NCI-H2196 treated with DMSO at 0.1 percent for 48 hours (cell line): Measurements from ENCODE around the gene DNAJC9.

ENCODE experiments used
- DNase-seq: peaks from one replicate; lab custom pipeline; 2025; ENCODE audit not compliant: unreplicated experiment; lab: John Stamatoyannopoulos, UW

Gene DNAJC9

DNA sequence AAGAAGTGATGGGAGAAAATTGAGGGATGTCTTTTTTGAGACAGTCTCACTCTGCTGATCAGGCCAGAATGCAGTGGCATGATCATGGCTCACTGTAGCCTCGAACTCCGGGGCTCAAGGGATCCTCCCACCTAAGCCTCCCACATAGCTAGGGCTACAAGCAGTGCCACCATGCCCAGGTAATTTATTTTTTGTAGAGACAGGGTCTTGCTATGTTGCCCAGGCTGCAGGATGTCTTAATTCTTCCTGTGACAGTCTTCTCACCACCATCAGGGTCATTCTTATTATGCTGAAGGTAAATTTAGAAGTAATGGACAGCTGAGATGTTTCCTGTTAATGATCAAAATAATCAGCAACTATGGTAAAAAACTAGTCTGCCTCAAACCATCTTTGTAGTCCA, 7.1 kb downstream of the DNAJC9 start:
- DNase-seq, result no peak

- DNase-seq, result no peak
These were observed 8.0 kb downstream of the DNAJC9 start for GRCh38 chr10:73238990-73239566.

GRCh38 chr10:73234695-73235094, 12.4 kb downstream of the DNAJC9 start:
- DNase-seq, result no peak

DNA sequence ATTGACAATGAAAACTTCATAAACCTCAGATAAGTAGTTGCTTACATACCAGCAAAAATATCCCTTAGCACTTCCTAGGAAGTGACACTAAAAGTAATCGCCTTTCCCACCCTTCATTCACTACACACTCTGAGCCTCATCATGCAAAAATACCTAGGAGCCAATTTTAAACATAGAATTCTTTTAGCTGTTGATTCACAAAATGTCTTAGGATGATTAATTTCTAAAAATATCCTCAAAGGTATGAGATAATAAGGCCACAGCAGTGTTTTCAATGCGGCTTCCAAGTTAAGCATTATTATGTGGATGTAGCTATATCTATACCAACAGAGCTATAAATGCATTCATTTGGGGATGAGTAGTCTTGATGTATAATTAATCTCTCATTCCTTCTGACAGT, 13.2 kb downstream of the DNAJC9 start:
- DNase-seq, result no peak

- no peak for DNase-seq
These were observed 14.2 kb downstream of the DNAJC9 start for GRCh38 chr10:73232887-73233286.

DNA sequence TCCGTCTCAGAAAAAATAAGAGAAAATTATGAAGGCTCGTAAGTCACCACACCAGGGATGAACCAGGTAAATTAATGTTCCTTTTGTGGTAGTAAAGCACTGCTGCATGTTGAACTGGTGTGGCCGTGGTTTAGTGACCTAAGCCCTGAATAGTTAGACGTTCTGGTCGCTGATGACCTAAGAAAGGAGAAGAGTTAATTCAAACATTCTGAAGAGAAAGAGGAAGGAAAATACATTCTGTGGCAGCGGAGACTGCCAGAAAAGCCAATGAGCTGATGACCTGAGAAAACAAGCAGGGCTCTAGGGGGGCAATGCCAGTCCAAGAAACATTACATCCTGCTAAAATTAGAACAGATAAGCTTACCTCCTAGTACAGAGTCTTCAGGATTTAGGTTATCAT, 17.5 kb downstream of the DNAJC9 start:
- no peak for DNase-seq

- no peak for DNase-seq
These were observed 18.8 kb downstream of the DNAJC9 start for GRCh38 chr10:73228247-73228646.

GRCh38 chr10:73226663-73227062, 20.4 kb downstream of the DNAJC9 start:
- no peak for DNase-seq

DNA sequence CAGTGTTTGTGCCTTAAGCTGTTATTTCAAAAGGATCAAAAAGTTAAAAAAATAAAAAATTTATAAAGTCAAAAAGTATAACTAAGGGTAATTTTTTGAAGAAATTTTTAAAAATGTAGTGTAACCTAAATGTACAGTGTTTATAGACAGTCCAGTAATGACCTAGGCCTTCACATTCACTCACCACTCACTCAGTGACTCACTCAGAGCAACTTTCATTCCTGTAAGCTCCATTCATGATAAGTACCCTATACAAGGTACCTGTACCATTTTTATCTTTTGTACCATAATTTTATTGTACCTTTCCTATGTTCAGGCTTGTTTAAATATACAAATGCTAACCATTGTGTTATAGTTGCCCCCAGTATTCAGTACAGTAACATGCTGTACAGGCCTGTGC, 21.5 kb downstream of the DNAJC9 start:
- DNase-seq, result no peak

GRCh38 chr10:73220989-73221388, 26.1 kb downstream of the DNAJC9 start:
- DNase-seq, result no peak

GRCh38 chr10:73219384-73219783, 27.7 kb downstream of the DNAJC9 start:
- no peak for DNase-seq

DNA sequence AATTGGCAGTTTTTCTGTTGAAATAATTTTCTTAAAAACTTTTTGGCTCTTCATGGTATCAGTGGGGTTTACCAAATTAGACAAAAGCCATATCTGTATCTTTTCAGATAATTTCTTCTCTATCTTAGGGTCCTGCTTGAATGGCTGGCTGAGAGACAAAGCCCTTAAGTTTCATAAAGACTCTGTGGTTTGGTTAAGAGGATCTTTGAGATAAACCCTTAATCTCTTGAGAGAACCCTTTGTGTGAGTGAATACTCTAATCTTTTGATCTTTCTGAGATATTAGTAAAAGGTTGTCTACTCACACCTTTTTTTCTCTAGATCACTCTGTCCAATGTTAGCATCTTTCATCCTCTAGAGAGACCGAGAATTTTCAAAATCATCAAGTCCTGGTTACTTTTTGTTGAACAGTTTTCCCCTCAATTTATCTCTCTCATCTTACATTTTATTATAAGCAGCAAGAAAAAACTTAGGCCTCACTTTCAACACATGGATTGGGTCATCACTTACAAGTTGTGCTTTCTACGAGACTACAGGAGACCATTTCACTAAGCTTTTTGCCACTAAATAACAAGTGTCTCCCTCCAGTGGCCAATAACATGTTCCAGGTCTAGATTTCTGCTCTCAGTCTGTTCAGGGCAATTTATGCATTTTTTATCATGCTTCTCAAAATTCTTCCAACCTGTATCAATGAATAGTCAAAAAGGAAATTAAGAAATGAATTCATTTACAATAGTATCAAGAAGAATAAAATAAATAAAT, 28.4 kb downstream of the DNAJC9 start:
- DNase-seq, result no peak

GRCh38 chr10:73217628-73218027, 29.4 kb downstream of the DNAJC9 start:
- no peak for DNase-seq

GRCh38 chr10:73215749-73216148, 31.3 kb downstream of the DNAJC9 start:
- DNase-seq, result no peak

GRCh38 chr10:73211106-73211811, 35.8 kb downstream of the DNAJC9 start:
- DNase-seq, result no peak

GRCh38 chr10:73210395-73211105, 36.5 kb downstream of the DNAJC9 start:
- DNase-seq, result no peak

DNA sequence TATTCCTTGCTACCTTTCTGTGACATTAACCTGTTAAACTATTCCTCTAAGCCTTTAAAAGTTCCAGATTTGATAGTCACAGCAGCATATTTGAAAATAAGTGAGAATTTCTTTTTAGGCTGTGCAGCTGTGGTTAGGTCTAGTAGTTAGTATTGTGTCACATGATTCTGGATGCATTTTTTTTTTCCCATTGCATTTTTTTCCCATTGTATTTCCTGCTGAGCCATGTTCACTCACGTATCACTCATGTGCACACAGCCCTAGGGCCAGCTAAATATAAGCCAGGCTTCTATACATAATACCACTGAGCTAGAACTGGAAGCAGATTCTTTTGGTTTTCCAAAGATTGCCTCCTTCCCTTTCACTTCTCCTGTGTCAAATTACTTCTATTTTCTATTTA, 37.4 kb downstream of the DNAJC9 start:
- DNase-seq, result no peak

GRCh38 chr10:73207883-73208282, 39.2 kb downstream of the DNAJC9 start:
- no peak for DNase-seq

GRCh38 chr10:73206385-73206784, 40.7 kb downstream of the DNAJC9 start:
- no peak for DNase-seq

DNA sequence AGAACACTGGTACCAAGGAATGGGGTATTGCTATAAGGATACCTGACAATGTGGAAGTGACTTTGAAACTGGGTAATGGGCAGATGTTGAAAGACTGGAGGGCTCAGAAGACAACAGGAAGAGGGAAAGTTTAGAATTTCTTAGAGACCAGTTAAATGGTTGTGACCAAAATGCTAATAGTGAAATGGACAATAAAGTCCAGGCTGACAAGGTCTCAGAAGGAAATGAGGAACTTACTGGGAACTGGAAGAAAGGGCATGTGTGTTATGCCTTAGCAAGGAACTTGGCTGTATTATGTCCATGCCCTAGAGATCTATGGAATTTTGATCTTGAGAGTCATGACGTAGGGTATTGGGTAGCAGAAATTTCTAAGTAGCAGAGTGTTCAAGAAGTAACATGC, 41.2 kb downstream of the DNAJC9 start:
- no peak for DNase-seq

- no peak for DNase-seq
These were observed 42.0 kb downstream of the DNAJC9 start for GRCh38 chr10:73205081-73205480.
